ENCODE data around the gene CABP4.
"Not testable (repeated sequence)": the region's sequence is repeated elsewhere in the genome, so short reads cannot be mapped to it uniquely, and the experiment has no call there.

The CABP4 gene

GRCh38 chr11:67469508-67469811 lies 14.3 kb downstream of the CABP4 start:
- peaks cover 7% of the 10 kb centered on the region for H3K36me3 Mint-ChIP-seq
- no peak for ATAC-seq
- peak overlapping the region; percentile 94 for H3K4me3 Mint-ChIP-seq
- H3K27me3 Mint-ChIP-seq: no peaks in the 10 kb centered on the region
- peak overlapping the region; percentile 95 for H3K27ac Mint-ChIP-seq
- H3K4me1 Mint-ChIP-seq: peaks cover 66% of the 10 kb centered on the region
- no peaks in the 10 kb centered on the region for H3K9me3 Mint-ChIP-seq

GRCh38 chr11:67470337-67471002 lies 15.3 kb downstream of the CABP4 start:
- H3K36me3 Mint-ChIP-seq: peaks cover 1% of the 10 kb centered on the region
- peaks cover 57% of the 10 kb centered on the region for H3K4me1 Mint-ChIP-seq
- peak overlapping the region; percentile 94 for H3K4me3 Mint-ChIP-seq
- ATAC-seq: no peak
- H3K27me3 Mint-ChIP-seq: no peaks in the 10 kb centered on the region
- H3K27ac Mint-ChIP-seq: peak overlapping the region; percentile 95
- no peaks in the 10 kb centered on the region for H3K9me3 Mint-ChIP-seq

- H3K27ac Mint-ChIP-seq: no peak overlapping the region
- H3K4me1 Mint-ChIP-seq: peaks cover 37% of the 10 kb centered on the region
- no peaks in the 10 kb centered on the region for H3K9me3 Mint-ChIP-seq
- H3K36me3 Mint-ChIP-seq: no peaks in the 10 kb centered on the region
- H3K27me3 Mint-ChIP-seq: no peaks in the 10 kb centered on the region
- ATAC-seq: no peak
- H3K4me3 Mint-ChIP-seq: no peak overlapping the region
Measured at GRCh38 chr11:67472882-67473281, 17.7 kb downstream of the CABP4 start.

- ATAC-seq, H3K4me3 Mint-ChIP-seq, H3K36me3 Mint-ChIP-seq, H3K9me3 Mint-ChIP-seq, H3K27me3 Mint-ChIP-seq, H3K4me1 Mint-ChIP-seq, H3K27ac Mint-ChIP-seq: not testable (repeated sequence)
Measured at GRCh38 chr11:67476692-67477091, 21.5 kb downstream of the CABP4 start.

- not testable (repeated sequence) for ATAC-seq, H3K9me3 Mint-ChIP-seq, H3K27me3 Mint-ChIP-seq, H3K27ac Mint-ChIP-seq, H3K4me1 Mint-ChIP-seq, H3K36me3 Mint-ChIP-seq, H3K4me3 Mint-ChIP-seq
Measured at GRCh38 chr11:67477344-67478050, 22.3 kb downstream of the CABP4 start.

- Mint-ChIP-seq H3K36me3 (peaks cover 18% of the 10 kb centered on the region), H3K4me1 (peaks cover 49% of the 10 kb centered on the region), H3K27me3 (no peaks in the 10 kb centered on the region), H3K9me3 (no peaks in the 10 kb centered on the region), H3K4me3 (peak overlapping the region; percentile 97), H3K27ac (peak overlapping the region; percentile 93)
- peak; percentile 3 for ATAC-seq
Measured at GRCh38 chr11:67482275-67482826, 27.2 kb downstream of the CABP4 start.

- H3K27me3 Mint-ChIP-seq: no peaks in the 10 kb centered on the region
- ATAC-seq: peak; percentile 89
- H3K9me3 Mint-ChIP-seq: no peaks in the 10 kb centered on the region
- peaks cover 25% of the 10 kb centered on the region for H3K36me3 Mint-ChIP-seq
- H3K4me1 Mint-ChIP-seq: peaks cover 57% of the 10 kb centered on the region
- H3K4me3 Mint-ChIP-seq: peak within 1 kb of the TSS; percentile 97
- peak within 1 kb of the TSS; percentile 93 for H3K27ac Mint-ChIP-seq
Measured at GRCh38 chr11:67482827-67483798, 28.0 kb downstream of the CABP4 start, which contains the start of gene AIP. Gene AIP, plus strand, starts transcription at chr11:67483026. Its CDS starts 133 bp downstream, at chr11:67483159.

- H3K9me3 Mint-ChIP-seq: no peaks in the 10 kb centered on the region
- peak; percentile 14 for ATAC-seq
- peaks cover 27% of the 10 kb centered on the region for H3K36me3 Mint-ChIP-seq
Measured at GRCh38 chr11:67483831-67484665, 28.9 kb downstream of the CABP4 start.

GRCh38 chr11:67484847-67485311 lies 29.7 kb downstream of the CABP4 start:
- ATAC-seq: peak; percentile 42
- H3K4me1 Mint-ChIP-seq: peaks cover 71% of the 10 kb centered on the region
- H3K27me3 Mint-ChIP-seq: no peaks in the 10 kb centered on the region
- peak overlapping the region; percentile 93 for H3K27ac Mint-ChIP-seq
- peaks cover 33% of the 10 kb centered on the region for H3K36me3 Mint-ChIP-seq
- H3K9me3 Mint-ChIP-seq: no peaks in the 10 kb centered on the region
- H3K4me3 Mint-ChIP-seq: peak overlapping the region; percentile 97

More at GRCh38 chr11:67483831-67484665, 28.9 kb downstream of the CABP4 start:
- Mint-ChIP-seq H3K27ac (peak overlapping the region; percentile 93), H3K4me3 (peak overlapping the region; percentile 97), H3K27me3 (no peaks in the 10 kb centered on the region), H3K4me1 (peaks cover 65% of the 10 kb centered on the region)

GRCh38 chr11:67485873-67486361 lies 30.8 kb downstream of the CABP4 start:
- peak overlapping the region; percentile 93 for H3K27ac Mint-ChIP-seq
- peaks cover 81% of the 10 kb centered on the region for H3K4me1 Mint-ChIP-seq
- peak; percentile 11 for ATAC-seq
- not testable (repeated sequence) for H3K9me3 Mint-ChIP-seq, H3K27me3 Mint-ChIP-seq
- peak overlapping the region; percentile 65 for H3K4me3 Mint-ChIP-seq
- H3K36me3 Mint-ChIP-seq: peaks cover 43% of the 10 kb centered on the region

- Mint-ChIP-seq H3K4me1 (peaks cover 84% of the 10 kb centered on the region), H3K4me3 (peak overlapping the region; percentile 65), H3K27ac (peak overlapping the region; percentile 93), H3K36me3 (peaks cover 46% of the 10 kb centered on the region), H3K27me3 (no peaks in the 10 kb centered on the region), H3K9me3 (no peaks in the 10 kb centered on the region)
- ATAC-seq: peak; percentile 57
Measured at GRCh38 chr11:67486481-67487195, 31.5 kb downstream of the CABP4 start.

- Mint-ChIP-seq H3K36me3 (peaks cover 63% of the 10 kb centered on the region), H3K4me3 (no peak overlapping the region), H3K27me3 (no peaks in the 10 kb centered on the region), H3K27ac (peak overlapping the region; percentile 93), H3K4me1 (peaks cover 69% of the 10 kb centered on the region), H3K9me3 (no peaks in the 10 kb centered on the region)
- ATAC-seq: no peak
Measured at GRCh38 chr11:67489203-67489884, 34.2 kb downstream of the CABP4 start.

All from stimulated activated memory B cell treated with anti-CD40 and anti-IgM and Interleukin-4, amounts not matched to agents 10 μg/mL and 1 μg/mL and 100 μg/mL, for 72 hours (primary cell).